AG08396 (cell line): ENCODE results near the gene UNC119B.

Source experiments
- DNase-seq: peaks from one replicate; pipeline ENCODE4 v3.0.0; 2012; ENCODE audit warnings: low spot score, mixed read lengths

The UNC119B gene

DNA sequence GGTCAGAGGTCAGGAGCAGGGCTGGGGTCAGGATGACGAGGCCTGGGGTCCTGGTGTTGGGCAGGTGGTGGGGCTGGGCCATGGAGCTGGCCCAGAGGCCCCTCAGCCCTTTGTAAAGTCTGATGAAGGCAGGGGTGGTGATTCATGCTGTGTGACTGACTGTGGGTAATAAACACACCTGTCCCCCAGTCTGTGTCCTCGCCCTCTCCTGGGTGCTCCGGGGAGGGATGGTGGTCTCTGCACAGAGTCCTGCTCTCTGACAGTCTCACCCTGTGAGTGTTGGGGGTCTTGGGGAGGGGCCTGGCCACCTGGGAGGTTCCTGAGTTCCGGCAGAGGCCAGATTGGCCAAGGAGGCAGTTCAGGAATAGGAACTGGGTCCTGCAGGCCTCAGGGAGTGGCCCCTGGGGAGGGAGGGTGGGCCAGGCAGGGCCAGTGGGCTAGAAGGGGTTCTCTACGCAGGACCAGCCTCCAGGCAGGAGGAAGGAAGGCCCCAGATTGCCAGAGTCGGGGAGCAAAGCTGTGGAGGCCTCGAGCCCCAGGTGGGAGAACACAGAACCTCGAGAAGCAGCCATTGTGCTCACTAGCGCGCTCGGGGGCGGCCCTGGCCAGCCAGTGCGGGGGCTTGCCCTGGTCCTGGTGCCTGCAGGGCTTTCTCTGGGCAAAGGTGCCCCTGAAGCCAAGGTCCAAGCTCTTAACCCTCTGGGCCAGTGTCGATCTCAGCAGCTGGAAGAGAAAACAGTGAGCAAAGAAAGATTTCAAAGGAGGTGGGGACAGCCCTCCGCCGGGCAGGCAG lies 29.8 kb downstream of the UNC119B start:
- DNase-seq = no peak

- no peak for DNase-seq
Measured at GRCh38 chr12:120740871-120741270, 30.6 kb downstream of the UNC119B start.

- no peak for DNase-seq
Measured at GRCh38 chr12:120741476-120742421, 31.5 kb downstream of the UNC119B start.

DNA sequence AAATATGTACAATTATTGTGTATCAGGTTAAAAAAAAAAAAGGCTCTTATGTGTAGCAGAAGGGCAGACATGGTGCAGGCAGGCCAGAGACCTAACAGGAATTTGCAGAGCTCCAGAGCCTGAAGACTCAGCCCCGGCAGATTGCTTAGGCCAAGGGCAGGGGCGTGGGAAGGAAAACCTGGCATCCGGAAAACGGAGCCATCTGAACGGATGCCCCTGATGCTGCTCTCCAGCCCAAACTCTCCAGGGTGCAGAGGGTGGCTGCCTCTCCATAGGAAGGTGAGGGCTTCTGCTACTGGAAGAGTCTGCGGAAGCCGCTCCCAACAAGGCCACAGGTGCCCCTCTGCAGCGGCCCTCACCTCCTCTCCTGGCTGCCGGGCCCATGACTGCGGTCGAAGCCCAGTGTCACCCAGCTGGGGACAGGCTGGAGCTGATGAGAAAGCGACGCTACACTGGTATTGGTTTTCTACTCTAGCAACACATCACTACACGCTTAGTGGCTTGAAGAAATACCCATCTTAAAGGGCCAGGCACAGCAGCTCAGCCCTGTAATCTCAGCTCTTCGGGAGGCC lies 34.8 kb downstream of the UNC119B start:
- no peak for DNase-seq

GRCh38 chr12:120748242-120748641 lies 38.0 kb downstream of the UNC119B start:
- no peak for DNase-seq

- no peak for DNase-seq
Measured at GRCh38 chr12:120749256-120749655, 39.0 kb downstream of the UNC119B start.

DNA sequence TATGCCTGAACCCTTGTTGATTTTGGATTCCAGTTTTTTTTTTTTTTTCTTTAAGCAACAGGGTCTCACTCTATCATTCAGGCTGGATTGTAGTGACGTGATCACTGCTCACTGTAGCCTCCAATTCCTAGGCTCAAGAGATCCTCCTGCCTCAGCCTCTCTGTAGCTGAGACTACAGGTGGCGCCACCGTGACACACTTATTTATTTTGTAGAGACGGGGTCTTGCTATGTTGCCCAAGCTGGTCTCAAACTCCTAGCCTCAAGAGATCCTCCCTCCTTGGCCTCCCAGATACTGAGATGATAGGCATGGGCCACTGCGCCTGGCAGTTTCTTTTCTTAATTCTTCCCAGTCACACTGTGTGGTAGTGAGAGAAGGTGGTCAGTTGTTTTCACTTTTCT lies 40.5 kb downstream of the UNC119B start:
- no peak for DNase-seq

DNA sequence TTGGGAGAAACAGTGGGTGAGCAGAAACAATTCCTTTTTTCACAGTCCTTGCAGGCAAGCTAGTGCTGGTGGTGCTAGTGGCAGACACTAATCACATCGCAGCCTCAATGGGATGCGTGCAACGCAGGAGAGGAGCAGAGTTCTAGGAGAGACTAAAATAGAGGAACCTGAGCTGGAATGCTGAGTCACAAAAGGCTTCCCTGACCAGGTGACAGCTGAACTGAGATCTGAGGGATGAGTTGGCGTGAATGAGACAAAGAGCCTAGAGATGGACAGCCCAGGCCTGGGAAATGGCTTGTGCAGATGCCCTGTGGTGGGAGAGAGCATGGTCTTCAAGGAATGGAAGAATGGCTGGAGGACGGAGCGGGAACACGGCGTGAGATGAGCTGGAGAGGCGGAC lies 41.1 kb downstream of the UNC119B start:
- DNase-seq = no peak

GRCh38 chr12:120754792-120755191 lies 44.5 kb downstream of the UNC119B start:
- DNase-seq = no peak

DNA sequence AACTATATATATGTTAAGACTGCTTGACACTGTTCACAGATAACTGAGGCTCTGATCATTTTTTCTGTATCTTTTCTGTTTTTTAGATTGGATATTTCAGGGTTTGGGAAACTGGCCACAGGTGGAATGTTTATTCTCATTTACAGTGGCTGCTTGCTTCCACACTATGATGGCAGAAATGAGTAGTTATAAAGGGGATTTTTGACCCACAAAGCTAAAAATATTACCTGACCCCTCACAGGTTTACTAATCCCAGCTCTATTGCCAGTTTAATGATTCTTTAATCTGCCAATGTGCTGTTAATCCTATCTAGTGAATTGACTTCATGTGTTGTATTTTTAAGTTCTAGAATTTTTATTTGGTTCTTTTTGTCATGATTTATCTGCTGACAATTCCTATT lies 45.0 kb downstream of the UNC119B start:
- DNase-seq = no peak

DNA sequence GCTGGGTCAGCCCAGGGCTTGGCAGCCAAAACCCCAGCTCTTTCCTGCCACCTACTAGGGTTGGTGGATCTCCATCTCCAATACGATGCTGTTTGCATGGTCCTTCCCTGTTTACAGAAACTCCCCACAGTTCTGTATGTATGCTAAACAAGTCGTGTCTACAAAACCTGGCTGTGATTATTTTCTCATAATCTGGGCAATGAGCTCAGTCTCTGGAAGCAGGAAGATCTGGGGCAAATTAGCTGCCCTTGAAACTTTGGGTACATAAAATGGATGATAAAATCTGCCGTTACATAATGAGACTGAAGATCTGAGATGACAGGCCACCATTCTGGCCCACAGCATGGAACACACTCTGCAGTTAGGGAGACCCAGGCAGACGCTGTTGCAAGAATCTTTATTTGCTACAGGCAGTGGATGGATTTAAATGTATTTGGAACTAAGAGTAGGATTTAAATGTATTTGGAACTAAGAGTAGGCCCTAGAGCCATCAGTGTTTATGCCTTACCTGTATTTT lies 47.0 kb downstream of the UNC119B start:
- no peak for DNase-seq

DNA sequence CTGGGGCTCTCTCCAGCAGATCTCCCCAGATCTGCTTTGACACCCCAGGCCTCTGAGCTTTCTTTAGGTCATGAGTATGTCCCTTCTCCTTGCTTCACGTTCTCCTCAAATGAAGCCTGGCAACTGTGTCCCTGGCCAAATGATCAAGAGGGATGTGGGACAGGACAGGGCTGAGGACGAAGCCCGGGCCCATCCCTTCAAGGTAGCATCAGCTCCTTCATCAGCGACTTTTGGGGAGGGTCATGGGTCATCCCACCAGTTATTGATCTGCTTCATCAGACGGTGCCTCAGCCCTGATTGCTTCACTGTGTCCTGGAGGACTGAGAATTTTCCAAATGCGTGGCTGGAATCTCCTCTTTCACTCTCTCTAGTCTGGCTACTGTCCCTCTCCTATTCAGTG lies 47.7 kb downstream of the UNC119B start:
- DNase-seq = no peak

DNA sequence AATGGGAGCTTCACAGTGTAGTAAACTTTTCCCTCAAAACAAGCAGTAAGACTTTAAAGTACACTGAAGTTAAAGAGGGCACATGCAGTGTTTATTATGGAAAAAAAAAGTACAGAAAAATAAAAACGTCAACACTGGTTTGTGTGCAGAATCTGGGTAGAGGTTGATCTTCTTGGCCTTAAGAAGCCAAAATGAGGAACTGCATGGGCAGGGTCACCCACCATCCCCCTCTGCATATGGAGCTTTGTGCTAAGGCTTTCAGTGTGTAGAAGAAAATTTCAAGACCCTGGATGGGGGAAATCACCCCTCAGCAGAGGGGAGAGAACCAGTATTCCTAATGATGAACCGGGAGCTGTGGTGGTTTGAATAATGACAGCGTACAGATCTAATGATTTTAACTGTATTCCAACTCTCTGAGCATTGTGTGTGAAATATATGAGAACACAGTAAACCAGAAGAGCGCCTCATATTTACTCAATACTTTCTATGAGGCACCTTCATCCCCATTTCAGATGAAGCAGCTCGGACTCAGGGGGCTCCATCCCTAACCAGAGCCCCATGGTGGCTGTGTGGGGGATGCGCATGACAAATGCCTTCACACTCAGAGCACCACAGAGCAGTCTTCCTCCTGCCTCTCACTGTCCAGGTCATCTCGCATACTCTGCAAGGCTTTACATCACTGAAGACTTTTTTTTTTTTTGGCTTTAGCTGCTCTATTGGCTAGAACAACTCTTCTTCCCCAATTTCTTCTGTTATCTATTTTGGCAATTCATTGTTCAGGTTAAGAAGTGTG lies 48.7 kb downstream of the UNC119B start:
- no peak for DNase-seq

DNA sequence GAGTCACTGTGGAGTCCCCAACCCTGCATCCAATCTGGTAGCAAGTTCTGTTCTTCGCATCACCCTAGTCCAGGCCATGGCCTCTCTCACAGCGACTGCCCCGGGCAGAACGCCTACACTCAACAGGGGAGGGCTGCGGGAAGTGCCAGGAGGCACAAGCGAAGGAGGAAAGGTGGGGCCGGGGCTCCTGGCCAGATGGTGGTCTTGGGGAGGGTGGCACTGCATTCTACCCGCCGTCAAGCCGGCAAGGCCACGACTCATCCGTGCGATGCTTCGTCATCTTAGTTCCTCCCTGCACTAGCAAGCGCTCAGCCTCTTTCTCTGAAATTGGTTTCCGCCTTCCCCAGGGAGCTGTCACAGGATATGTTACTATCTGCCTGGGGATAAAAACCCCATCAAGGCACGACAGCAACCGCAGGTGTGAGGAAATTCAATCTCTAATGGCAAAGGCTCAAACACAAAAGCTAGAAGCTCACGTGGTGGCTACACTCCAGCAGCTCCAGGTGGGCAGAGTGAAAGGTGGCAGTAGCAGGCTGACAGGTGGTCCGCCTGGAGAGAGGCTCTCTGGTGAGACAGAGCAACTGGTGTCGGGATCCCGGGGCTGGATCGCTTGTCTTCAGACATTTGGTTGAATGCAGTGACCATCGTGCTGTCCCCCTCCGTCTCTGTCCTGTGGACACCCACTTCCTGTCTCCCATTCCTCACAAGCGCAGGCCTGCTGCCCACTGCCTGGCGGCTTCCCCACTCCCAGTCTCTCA lies 49.5 kb downstream of the UNC119B start:
- DNase-seq = no peak

DNA sequence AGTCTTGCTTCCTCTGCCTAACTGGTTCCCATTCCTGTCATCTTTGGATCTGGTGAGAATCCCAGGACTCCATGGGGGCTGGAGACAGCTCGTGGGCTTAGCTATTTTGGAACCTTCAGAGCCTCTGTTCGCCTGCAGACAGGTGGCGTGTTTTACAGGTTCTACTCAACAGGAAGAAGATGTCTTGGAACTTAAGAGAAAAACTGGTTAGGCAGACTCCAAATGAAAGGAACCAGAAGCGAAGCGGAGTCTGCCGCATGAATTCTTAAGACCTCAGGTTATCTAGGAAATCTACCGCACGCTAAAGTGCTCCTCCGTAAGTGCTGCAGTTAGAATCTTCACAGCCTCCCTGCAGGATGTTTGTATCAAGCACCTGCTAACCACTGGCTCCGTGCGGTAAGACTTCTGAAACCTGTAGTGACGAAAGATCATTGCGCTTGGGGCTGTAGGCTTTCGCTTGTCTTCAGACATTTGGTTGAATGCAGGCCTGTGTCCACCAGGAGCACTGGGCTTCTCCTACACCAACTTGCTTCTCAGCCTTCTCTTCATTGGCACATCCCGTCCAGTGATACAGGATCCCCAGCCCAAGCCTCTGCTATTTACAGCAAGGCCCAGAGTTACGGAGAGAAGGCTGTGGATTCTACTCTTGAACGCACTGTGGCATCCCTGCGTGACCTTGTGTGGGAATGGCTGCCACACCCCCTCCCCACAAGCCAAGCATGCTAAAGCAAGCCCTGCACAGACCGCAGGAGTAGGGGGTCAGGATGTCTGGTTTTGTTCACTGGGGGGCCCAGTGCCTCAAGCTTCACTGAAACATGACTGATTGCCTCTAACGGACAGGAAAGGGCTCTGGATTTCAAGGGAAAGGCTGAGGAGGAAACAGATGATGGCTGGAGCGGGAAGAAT lies 50.3 kb downstream of the UNC119B start:
- no peak for DNase-seq

DNA sequence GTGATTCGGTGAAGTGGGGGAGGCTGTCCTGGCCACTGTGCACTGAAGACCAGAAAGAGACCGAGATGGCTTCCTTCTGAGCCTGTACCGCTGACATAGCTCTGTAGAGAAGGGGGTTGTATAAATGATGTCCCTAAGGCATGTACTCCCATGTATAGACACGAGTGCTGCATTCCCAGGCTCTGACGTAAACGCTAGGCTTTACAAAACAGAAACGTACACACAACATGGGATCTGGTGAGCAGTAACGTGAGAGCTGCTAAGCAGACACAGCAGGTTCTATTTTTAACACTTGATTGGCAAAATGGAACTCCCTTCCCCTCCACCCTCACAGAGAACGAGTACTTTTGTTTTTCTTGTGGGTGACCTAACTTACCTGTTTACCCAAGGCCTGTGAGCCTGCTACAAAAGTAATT lies 51.3 kb downstream of the UNC119B start:
- no peak for DNase-seq

DNA sequence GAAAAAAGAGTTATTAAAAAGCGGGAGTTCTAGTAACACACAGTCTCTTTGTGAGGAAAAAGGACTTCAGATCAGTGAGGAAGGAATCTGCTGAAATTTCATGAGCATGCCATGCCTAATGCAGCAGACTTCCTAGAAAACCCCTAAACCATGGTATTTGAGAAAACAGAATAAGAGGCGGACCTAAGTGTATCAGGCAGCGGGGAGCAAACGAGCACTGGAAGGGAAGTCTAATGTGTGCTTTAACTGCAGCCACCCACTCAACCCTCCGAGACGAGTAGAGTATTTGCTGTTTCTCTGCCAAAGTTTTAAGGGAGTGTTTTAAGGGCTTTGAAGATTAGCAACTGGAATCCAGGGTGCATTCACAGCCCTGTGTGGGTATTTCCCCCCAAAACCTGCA lies 51.8 kb downstream of the UNC119B start:
- no peak for DNase-seq

DNA sequence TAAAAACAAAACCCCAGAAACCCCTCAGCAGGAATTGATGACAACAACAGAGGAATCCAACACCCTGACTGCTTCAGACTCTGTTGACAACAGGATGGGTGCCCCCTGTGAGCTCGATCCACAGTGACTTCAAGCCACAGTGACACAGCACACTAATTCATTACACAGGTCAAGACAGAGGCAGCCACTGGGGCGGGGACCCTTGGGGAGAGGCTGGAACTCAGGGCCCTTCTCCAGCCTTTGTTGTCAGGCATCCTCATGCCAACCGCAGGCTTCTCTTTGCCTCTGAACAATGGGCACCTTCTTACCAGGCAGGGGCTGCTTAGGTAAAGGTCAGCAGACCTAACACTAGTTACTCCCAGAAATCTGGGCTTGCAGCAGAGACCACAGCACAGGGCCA lies 53.0 kb downstream of the UNC119B start:
- no peak for DNase-seq

DNA sequence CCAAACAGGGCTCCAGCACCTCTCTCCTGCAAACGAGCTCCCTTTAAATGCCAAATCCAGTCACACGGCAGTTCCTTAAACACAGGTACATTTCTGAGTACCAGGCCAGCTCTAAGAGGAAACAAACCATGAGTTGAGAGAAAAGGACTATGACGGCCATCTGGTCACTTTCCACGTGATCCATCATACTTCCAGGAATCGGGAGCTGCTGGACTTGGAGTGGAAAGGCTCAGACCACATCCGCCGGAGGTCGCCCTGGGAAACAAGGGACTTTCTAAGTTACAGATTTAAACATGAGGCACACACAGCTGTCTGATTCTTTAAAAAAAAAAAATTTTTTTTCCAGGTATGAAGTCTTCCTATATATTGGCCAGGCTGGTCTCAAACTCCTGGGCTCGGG lies 54.6 kb downstream of the UNC119B start:
- no peak for DNase-seq

GRCh38 chr12:120766566-120766965 lies 56.3 kb downstream of the UNC119B start:
- DNase-seq = no peak
